Stimulated activated CD4-positive, alpha-beta T cell treated with anti-CD3 and anti-CD28 coated beads, Interleukin-2, amount 100 ng/mL, for 48 hours (primary cell): ENCODE measurements around the gene FRAS1.
"Not testable (repeated sequence)": the region's sequence is repeated elsewhere in the genome, so short reads cannot be mapped to it uniquely, and the experiment has no call there.

Experiments
- DNase-seq, 2 donors: peaks; one replicate each; pipeline ENCODE4 v3.0.0-alpha.2; 2020

The FRAS1 gene

GRCh38 chr4:78059524-78059889 lies 2.4 kb downstream of the FRAS1 start:
- no peak for DNase-seq

GRCh38 chr4:78059938-78060337 lies 2.8 kb downstream of the FRAS1 start:
- no peak for DNase-seq

- no peak for DNase-seq
These were observed 4.9 kb downstream of the FRAS1 start for GRCh38 chr4:78061939-78062570.

DNA sequence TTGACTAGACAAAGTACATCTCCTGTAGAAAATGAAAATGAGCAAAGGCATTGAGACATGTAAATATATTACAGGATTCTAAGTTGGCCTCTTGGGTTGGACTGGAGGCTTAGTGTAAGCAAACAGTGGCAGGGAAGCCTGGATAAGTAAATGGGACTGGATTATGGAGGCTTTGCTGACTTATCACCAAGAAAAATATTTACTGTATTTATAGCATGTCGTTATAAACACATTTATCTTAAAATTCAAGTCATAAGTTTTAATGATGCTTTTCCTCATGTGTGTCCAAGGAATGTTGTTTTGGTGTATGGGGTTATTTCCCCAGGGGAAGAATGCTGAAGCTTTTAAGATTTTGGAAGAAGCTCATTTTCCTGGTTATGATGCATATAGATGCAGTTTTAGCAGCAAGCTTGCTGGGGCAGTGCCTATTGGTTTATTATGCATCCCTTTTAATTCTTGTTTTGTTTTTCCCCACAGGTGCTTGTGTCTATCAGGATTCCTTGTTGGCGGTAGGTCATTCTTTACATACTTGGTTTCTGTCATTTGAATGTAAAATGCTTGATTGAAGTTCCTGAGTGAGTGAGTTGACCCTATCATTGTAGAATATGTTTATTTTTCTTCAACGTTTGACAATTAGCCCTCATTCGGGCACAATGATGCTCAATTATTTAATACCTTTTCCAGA lies 8.5 kb downstream of the FRAS1 start:
- no peak for DNase-seq

- DNase-seq, result no peak
These were observed 11.4 kb downstream of the FRAS1 start for GRCh38 chr4:78068481-78068880.

GRCh38 chr4:78069319-78069718 lies 12.2 kb downstream of the FRAS1 start:
- DNase-seq, result no peak

GRCh38 chr4:78069859-78070258 lies 12.7 kb downstream of the FRAS1 start:
- no peak for DNase-seq

DNA sequence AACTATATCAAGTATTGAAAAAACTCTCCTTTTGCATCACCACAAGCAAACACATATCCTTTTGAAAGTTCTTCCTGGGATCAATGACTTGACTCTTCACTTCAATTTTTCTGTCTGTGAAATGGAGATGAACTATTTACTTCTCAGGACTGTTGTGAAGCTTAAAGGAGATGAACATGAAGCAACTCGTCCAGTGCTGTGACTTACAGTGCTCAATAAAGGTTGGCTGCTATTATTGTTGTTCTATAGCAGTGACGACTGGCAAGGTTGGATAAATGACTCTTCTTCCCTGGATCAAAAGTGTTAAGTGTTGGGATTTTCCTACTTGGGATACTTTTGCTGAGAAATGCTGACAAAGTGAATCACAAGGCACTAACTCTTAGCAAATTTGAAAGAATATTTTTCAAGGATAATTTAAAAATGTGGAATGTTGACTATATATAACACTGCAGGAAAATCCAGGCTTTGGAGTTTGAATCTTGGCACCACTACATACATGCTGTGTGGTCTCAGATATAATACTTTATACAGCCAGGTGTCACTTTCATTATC lies 13.7 kb downstream of the FRAS1 start:
- no peak for DNase-seq

DNA sequence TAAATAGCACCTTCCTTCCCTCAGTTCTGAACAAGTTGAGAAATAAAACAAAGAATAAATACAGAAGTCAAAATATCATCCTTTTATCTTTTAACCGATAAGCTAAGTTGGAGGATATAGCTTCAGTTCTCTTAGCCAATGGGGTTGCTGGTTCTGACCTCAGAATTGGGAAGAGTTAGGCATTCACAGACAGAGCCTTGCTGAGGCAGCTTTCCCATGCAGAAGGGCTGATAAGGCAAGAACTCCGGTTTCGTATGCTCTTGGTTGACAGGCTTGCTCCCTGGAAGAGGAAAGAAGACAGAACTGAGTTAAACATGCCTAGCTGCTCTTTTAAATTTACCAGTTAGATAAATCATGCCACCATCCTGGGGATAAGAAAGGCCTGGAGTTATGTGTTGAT lies 17.6 kb downstream of the FRAS1 start:
- no peak for DNase-seq

DNA sequence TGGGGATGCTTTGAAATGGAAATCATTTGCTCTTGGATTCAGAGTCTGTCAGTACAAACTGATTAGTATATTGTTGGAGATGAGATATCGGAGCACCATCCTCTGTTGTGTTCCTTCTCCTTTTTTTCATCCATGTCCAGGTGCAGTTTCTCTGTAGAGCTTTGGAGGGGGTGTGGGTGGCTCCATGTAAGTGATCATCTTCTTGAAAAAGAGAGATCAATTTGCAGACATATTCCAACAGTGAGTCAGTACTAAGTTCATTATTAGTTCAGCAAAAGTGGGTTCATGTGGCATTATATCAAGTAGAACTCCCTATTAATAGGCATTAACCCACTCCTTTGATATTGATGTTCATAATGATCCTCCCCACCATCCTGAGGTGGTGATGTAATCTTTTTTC lies 18.9 kb downstream of the FRAS1 start:
- DNase-seq, result no peak

DNA sequence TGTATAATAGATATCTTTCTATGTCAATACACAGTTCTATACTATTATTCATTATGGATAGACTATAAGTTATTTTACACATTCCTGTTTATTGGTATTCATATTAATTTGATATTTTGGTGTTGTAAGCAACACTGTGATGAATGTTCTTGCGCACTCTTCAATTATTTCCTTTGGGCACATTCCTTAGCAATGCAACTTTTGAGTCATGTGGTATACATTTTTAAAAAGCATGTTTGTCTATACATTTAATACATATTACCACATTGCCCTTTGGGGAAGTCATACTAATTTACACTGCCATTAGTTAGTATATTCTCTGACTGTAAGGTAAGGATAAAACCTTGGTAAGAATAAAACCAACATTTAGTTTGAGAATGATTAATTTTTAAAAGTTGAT lies 21.0 kb downstream of the FRAS1 start:
- no peak for DNase-seq

DNA sequence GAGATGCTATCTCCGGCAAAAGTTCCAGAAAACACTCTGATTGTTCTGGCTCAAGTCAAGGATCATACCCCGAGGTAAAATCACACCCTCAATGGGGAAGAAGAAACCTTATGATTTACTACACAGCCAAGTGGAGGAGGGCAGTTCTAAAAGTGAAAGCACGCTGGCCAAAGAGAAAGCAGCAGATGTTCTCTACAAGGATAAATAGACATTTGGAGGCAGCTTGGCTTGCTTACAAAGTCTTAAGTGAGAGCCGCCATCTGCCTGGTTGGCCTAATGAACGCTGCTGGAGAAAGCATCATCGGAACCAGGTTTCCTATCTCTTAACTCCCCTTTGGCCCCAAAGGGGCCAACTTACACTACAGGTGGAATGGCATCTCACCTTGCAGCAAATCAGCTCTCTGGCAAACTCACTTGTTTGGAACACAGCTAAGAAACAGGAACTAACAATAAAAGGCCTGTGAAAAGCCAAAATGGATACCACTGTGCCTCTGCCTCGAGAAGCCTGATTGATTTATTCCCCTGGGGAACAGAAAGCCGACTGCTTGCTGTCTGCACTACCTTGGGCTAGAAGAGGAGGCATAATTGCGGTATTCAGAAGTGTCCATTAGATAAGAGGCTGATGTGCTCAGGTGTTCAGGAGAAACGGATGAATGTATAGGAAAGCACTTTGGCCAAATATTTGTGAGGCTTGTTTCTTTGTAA lies 22.8 kb downstream of the FRAS1 start:
- no peak for DNase-seq

DNA sequence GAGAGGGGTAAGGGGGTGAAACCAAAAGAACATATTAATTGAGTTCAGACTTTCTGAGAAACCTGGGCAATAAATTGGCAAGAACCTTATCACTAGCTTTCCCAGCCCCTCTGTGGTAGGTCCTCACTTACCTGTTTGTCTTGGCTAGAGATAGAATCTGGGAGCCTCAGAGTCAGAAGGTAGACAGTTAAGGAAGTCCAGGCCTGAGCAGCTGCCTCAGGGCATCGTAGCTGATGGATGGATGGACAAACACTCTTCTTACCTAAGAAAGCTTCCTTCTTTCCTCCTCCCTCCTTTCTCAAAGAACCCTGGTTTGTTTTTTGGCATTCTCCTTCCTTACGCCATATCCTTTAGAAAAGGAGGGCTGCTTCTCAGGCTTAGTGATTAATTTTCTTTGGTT lies 24.4 kb downstream of the FRAS1 start:
- no peak for DNase-seq

- no peak for DNase-seq
These were observed 25.9 kb downstream of the FRAS1 start for GRCh38 chr4:78083035-78083434.

DNA sequence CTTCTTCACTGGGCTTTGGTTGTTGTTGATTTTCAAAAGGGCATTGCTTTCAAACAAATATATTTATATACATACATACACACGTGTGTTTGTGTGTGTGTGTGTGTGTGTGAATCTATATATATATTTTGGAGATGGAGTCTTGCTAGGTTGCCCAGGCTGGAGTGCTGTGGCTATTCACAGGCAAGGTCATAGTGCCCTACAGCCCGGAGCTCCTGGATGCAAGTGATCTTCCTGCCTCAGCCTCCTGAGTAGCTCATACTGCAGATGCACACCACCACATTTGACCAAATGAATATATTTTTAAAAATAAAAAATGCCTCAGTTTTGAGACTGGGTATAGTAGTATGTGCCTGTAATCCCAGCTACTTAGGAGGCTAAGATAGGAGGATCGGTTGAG lies 34.4 kb downstream of the FRAS1 start:
- no peak for DNase-seq

GRCh38 chr4:78092350-78092749 lies 35.2 kb downstream of the FRAS1 start:
- not testable (repeated sequence) for DNase-seq

DNA sequence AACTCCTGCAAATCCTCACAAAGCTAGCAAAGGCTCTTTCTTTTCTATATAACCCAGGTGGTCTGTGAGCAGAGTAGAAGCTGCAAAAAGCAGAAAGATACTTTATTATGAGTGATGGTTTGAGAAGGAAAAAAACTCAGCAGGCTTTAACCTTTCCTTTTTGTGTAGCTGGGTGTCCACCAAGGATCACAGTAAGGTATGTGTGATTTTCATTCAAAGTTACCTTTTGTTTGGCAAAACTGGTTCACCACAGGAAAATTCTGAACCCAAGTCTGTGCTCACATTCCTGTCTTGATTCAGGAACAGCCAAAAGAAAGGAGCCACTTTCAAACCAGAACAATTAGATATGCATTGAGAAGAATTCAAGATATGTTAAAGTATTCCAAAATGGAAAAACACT lies 35.7 kb downstream of the FRAS1 start:
- DNase-seq, result no peak

DNA sequence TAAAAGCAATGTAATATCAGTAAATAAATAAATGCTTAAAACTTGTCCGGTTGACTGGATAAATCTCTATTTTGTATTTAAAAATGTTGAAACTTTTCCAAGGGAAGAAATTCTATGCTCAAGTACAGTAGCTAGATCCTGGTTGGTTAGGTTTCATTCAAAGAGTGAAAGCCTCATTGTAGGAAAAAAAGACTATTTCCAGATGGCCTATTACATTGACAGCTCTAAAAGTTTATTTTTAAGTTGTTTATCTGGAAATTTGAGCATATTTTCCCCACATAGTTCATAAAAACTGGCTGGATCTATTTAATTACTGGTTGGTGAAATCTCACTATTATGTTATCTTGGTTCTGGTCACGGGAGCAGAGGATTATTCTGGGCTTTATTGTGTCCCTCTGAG lies 38.0 kb downstream of the FRAS1 start:
- DNase-seq, result no peak

DNA sequence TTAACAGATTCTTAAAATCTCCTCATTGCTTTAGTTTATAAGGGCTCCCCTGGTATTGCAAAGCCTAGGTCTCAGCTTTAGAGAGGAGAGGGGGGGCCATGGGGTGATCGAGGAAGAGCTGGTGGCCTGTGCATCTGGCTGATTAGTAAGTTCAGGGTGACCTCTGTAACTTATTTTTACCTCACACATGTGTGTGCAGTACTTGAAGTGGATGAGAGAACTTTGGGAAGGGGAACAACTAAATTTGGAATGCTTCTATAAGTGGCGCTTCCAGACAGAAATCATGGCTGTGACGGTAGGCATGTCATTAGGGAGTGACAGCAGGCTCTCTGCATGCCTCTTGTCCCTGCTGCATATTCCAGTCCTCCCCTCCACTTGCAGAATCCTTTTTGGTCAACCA lies 41.9 kb downstream of the FRAS1 start:
- DNase-seq, result no peak

DNA sequence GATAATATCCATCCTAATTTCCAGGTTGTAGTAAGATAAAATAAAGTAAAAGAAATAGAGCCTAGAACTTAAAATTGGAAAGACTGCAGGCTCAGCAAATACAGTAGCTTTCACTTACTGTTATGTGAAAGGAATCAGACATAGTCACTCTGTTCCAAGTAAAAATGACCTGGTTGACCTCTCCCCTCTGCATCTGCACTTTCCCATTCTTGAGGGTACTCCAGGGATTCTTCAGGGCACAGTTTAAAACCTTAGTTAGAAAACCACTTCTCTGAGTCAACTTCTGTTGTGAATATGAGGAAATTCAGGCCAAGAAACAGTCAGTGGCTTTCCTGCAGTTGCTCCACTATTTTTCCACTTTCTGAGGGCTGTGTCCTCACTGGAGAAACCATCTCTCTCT lies 42.9 kb downstream of the FRAS1 start:
- no peak for DNase-seq

DNA sequence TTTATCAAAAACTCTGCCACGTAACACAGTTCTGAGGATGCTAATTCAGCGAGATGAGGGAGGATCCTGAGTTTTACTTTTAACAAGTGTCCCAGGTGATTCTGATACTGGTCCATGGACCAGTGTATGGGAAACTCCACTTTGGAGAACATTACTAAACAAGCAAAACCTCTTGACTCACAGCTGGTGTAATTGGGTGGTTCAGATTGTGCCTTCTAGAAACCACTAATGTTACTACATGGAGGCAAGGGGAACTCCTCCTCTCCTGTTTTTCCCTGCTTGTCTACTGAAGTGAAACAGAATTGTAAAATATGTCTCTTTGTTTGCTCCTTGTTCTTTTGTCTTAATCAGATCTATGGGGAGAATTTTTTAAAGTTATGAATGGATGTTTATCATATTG lies 62.6 kb downstream of the FRAS1 start:
- DNase-seq, result no peak

DNA sequence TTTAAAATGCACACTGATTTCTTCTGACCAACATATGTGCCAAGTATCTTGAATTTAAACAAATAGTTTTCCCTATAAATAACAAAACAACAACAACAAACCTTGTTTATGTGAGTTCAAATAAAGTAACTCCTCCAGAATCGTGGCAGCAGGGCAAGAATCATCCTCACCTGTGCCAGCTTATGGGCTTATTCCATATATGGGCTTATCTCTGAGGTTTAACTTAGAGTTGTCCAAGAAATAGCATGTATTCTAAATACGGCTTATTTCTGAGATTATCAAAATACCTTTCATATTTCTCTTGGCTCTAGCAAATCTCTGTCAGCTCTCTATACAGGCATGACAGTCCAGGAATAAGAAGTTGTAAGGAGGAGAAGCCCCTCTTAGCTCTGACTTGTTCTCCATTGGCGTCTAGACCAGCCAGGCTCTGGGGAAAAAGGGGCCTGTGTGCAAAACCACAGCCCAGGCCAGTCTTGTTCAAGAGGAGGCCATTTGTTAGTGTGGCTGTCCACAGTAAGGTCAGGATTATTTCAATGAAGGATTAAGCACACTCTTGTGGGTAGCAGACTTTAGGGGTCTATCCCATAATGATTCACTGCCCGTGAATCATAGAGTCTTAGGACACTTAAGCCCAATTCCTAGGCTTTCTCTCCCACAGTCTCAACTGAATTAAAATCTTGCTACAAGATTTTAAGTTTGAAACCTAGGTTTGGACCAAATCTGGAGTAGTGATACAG lies 63.2 kb downstream of the FRAS1 start:
- DNase-seq, result no peak

DNA sequence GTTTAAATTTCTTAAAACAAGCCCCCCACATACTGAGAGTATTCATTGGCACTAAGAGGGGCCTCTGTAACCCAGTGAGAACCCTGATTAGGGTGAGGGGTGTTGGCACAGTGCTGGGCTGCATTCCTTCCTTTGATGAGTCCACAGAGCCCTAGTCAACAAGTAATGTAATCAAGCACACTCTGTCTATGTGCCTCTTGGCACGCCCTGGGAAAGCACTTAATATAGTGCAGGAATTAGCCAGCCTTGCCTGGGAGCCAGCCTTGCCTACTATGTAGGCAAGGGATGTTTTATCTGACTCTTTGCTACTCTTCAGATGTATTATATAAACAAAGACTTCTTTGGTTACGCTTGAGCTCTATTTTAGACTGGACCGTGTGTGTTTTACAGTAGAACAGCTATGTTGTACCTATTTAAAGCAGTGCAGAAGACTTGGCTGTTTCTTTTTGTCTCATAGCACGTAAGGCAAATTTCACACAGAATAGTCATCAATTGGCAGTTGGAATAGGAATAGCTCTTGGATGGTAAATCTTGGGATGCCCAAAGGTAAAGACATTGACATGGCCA lies 64.3 kb downstream of the FRAS1 start:
- DNase-seq, result no peak
